ENCODE data around the gene CIITA.

- TF ChIP-seq EZH2phosphoT487 (IDR thresholded peaks at IDR 0.05; ENCODE audit: insufficient read depth, low read depth) (no peak), EZH2 (IDR thresholded peaks at IDR 0.05; ENCODE audit: insufficient read depth, poor library complexity, severe bottlenecking) (no peak)
Measured at GRCh38 chr16:10877472-10877946, 507 bp downstream of the CIITA start.

Data from GM23248 (cell line).